Thoracic aorta endothelial cell (primary cell): ENCODE results near the gene METTL25B. TPM values are rescaled to one million over a fixed set of nuclear protein-coding genes. Genes with fewer than 3 reads are reported as not detected.

Experiments used
- total RNA-seq: library from RNA; depleted of rRNA; stranded (reverse); fragments of >200 nt; gene quantifications from 2 replicates; pipeline ENCODE4 v1.2.3, GENCODE V29; 2012

Gene METTL25B
- 10.0 and 13.0 TPM in 2 replicates for total RNA-seq

GRCh38 chr1:156727926-156728598 lies at the start of gene METTL25B:
TSS of gene METTL25B (plus strand) at chr1:156728469. CDS start at chr1:156729105, 636 bp downstream.

GRCh38 chr1:156705321-156705917 lies 22.9 kb upstream of the METTL25B start, which contains the start of gene CRABP2:
TSS of gene CRABP2 (minus strand) at chr1:156705583. CDS start at chr1:156705446, 137 bp downstream.

GRCh38 chr1:156728599-156729462 lies 562 bp downstream of the METTL25B start, which contains the start of gene ISG20L2:
TSS of gene ISG20L2 (minus strand) at chr1:156728766. CDS start at chr1:156727652, 1,114 bp downstream.

GRCh38 chr1:156740741-156741480 lies 12.6 kb downstream of the METTL25B start, which contains the start of gene MRPL24:
TSS of gene MRPL24 (minus strand) at chr1:156741088. CDS start at chr1:156738704, 2,384 bp downstream.

GRCh38 chr1:156751451-156751756 lies 23.1 kb downstream of the METTL25B start, which contains the start of gene HDGF:
TSS of gene HDGF (minus strand) at chr1:156751675. CDS start at chr1:156751429, 246 bp downstream.

GRCh38 chr1:156767101-156767878 lies 39.0 kb downstream of the METTL25B start, which contains the start of gene PRCC:
TSS of gene PRCC (plus strand) at chr1:156767535. CDS start at chr1:156767772, 237 bp downstream.

Other genes starting within 250 kb of the METTL25B start
- 10.6 and 18.1 TPM in 2 replicates for gene MEF2D, start 227.7 kb upstream of the METTL25B start, total RNA-seq
- 32.6 and 51.6 TPM in 2 replicates for gene IQGAP3, start 155.9 kb upstream of the METTL25B start, total RNA-seq
- not detected in 2 replicates for gene TTC24, start 148.7 kb upstream of the METTL25B start, total RNA-seq
- 69.1 and 79.3 TPM in 2 replicates for gene NAXE, start 136.7 kb upstream of the METTL25B start, total RNA-seq
- 26.1 and 30.9 TPM in 2 replicates for gene GPATCH4, start 127.0 kb upstream of the METTL25B start, total RNA-seq
- gene HAPLN2, start 109.1 kb upstream of the METTL25B start, total RNA-seq = not detected in 2 replicates
- gene BCAN, start 86.4 kb upstream of the METTL25B start, total RNA-seq = not detected in 2 replicates
- gene NES, start 51.1 kb upstream of the METTL25B start, total RNA-seq = 240 and 287 TPM in 2 replicates
- gene CRABP2, start 22.9 kb upstream of the METTL25B start, total RNA-seq = 0.72 and 1.2 TPM in 2 replicates
- gene ISG20L2, start 297 bp downstream of the METTL25B start, total RNA-seq = 28.3 and 30.5 TPM in 2 replicates
- 42.4 and 46.3 TPM in 2 replicates for gene MRPL24, start 12.6 kb downstream of the METTL25B start, total RNA-seq
- gene HDGF, start 23.2 kb downstream of the METTL25B start, total RNA-seq = 227 and 275 TPM in 2 replicates
- 29.5 and 31.9 TPM in 2 replicates for gene PRCC, start 39.1 kb downstream of the METTL25B start, total RNA-seq
- 0.27 and 0.65 TPM in 2 replicates for gene SH2D2A, start 88.4 kb downstream of the METTL25B start, total RNA-seq
- gene INSRR, start 130.6 kb downstream of the METTL25B start, total RNA-seq = not detected in 2 replicates
- not detected in 2 replicates for gene NTRK1, start 132.4 kb downstream of the METTL25B start, total RNA-seq
- gene PEAR1, start 165.2 kb downstream of the METTL25B start, total RNA-seq = 45.9 and 50.5 TPM in 2 replicates
- gene LRRC71, start 192.2 kb downstream of the METTL25B start, total RNA-seq = 0.27 and 0.36 TPM in 2 replicates